ENCODE measurements around the gene MOBP.
"Not testable (repeated sequence)": the region's sequence is repeated elsewhere in the genome, so short reads cannot be mapped to it uniquely, and the experiment has no call there.

MOBP gene

GRCh38 chr3:39467394-39468107 lies at the start of gene MOBP:
Gene MOBP (plus strand): TSS chr3:39467680. CDS start chr3:39502070, 34,390 bp downstream.
- DNase-seq = no peak

GRCh38 chr3:39418556-39419225 lies 48.8 kb upstream of the MOBP start:
- DNase-seq = not testable (repeated sequence)

GRCh38 chr3:39419742-39420315 lies 47.7 kb upstream of the MOBP start:
- no peak for DNase-seq

- no peak for DNase-seq
Observed at GRCh38 chr3:39420543-39420942, 46.9 kb upstream of the MOBP start.

GRCh38 chr3:39423436-39423970 lies 44.0 kb upstream of the MOBP start:
- no peak for DNase-seq

GRCh38 chr3:39426312-39426711 lies 41.2 kb upstream of the MOBP start:
- no peak for DNase-seq

- DNase-seq = no peak
Observed at GRCh38 chr3:39427506-39427905, 40.0 kb upstream of the MOBP start.

GRCh38 chr3:39428745-39429201 lies 38.7 kb upstream of the MOBP start:
- no peak for DNase-seq

GRCh38 chr3:39429466-39429865 lies 38.0 kb upstream of the MOBP start:
- no peak for DNase-seq

GRCh38 chr3:39432342-39432741 lies 35.1 kb upstream of the MOBP start:
- no peak for DNase-seq

- no peak for DNase-seq
Observed at GRCh38 chr3:39433642-39434041, 33.8 kb upstream of the MOBP start.

- DNase-seq = no peak
Observed at GRCh38 chr3:39434574-39434973, 32.9 kb upstream of the MOBP start.

- no peak for DNase-seq
Observed at GRCh38 chr3:39435006-39435748, 32.3 kb upstream of the MOBP start.

- DNase-seq = no peak
Observed at GRCh38 chr3:39438880-39439279, 28.6 kb upstream of the MOBP start.

- no peak for DNase-seq
Observed at GRCh38 chr3:39440316-39440715, 27.2 kb upstream of the MOBP start.

- no peak for DNase-seq
Observed at GRCh38 chr3:39443530-39443929, 23.9 kb upstream of the MOBP start.

GRCh38 chr3:39445927-39446326 lies 21.6 kb upstream of the MOBP start:
- DNase-seq = no peak

- no peak for DNase-seq
Observed at GRCh38 chr3:39446444-39446843, 21.0 kb upstream of the MOBP start.

GRCh38 chr3:39447637-39448483 lies 19.6 kb upstream of the MOBP start:
- peak; percentile 44 for DNase-seq

- no peak for DNase-seq
Observed at GRCh38 chr3:39448506-39449233, 18.8 kb upstream of the MOBP start.

- DNase-seq = no peak
Observed at GRCh38 chr3:39449796-39450195, 17.7 kb upstream of the MOBP start.

Data from activated CD4-positive, CD25-positive, alpha-beta regulatory T cell treated with anti-CD3 and anti-CD28 coated beads, Interleukin-2, amount 50 U/mL, for 72 hours (primary cell).